Left ventricle myocardium inferior (tissue), 1 donor: ENCODE measurements around the gene INKA1. TPM values are rescaled to one million over a fixed set of nuclear protein-coding genes. Genes with fewer than 3 reads are reported as not detected.

Experiments
- DNase-seq: peaks from one replicate; pipeline ENCODE4 v3.0.0-alpha.2; 2020
- H3K27ac ChIP-seq: fragments of 200-600 bp; replicated peaks from 2 replicates; pipeline ENCODE4 v1.8.0; 2021
- H3K27me3 ChIP-seq: fragments of 200-600 bp; 2 replicates; pipeline ENCODE4 v1.8.0; 2021; ENCODE audit warnings: low read depth
- H3K36me3 ChIP-seq: fragments of 200-600 bp; 2 replicates; pipeline ENCODE4 v1.8.0; 2021
- H3K4me1 ChIP-seq: fragments of 200-600 bp; 2 replicates; pipeline ENCODE4 v1.8.0; 2021
- H3K4me3 ChIP-seq: fragments of 200-600 bp; 2 replicates; pipeline ENCODE4 v1.8.0; 2021; ENCODE audit warnings: mild to moderate bottlenecking, moderate library complexity
- H3K9me3 ChIP-seq: fragments of 200-600 bp; replicated peaks from 2 replicates; pipeline ENCODE4 v1.8.0; 2021
- CTCF ChIP-seq: fragments of 200-600 bp; IDR thresholded peaks from 2 replicates; pipeline ENCODE4 v1.8.0; 2021; ENCODE audit warnings: antibody characterized with exemption, mild to moderate bottlenecking, borderline replicate concordance
- intact Hi-C: fragments of 100-400 bp; cut with micrococcal nuclease; formaldehyde crosslinking; loops from one replicate; pipeline ENCODE4 v1.11.0; 2022
- total RNA-seq: library from RNA; stranded (reverse); fragmentation: NEBNext Ultra II Directional; extraction: Animal tissue kit (Norgen Biotek cat#: 25700); gene quantifications from one replicate; pipeline ENCODE4 v1.2.1, GENCODE V29; 2021
- donor health status: DM: no; HTN: yes; CAD: no; lungs with severe emphysema.

The INKA1 gene
- total RNA-seq, 1 donor from 2014 or later, result 2.3 TPM

- no peak for DNase-seq
- Histone ChIP-seq H3K27ac (no peak overlapping the region), H3K4me3 (no peak overlapping the region), H3K36me3 (no peaks in the 10 kb centered on the region), H3K4me1 (no peaks in the 10 kb centered on the region), H3K9me3 (no peaks in the 10 kb centered on the region), H3K27me3 (no peaks in the 10 kb centered on the region)
- TF ChIP-seq CTCF, result no peak
- intact Hi-C loops, result no loop called here
Measured at GRCh38 chr3:49793486-49794085, 9.5 kb upstream of the INKA1 start.

- no peak overlapping the region for H3K27ac ChIP-seq
- no peak for TF ChIP-seq CTCF
- H3K9me3 ChIP-seq, result no peaks in the 10 kb centered on the region
- H3K27me3 ChIP-seq, result no peaks in the 10 kb centered on the region
- H3K4me3 ChIP-seq, result no peak overlapping the region
- intact Hi-C loops, result no loop called here
- H3K4me1 ChIP-seq, result no peaks in the 10 kb centered on the region
- DNase-seq, result peak; percentile 8
- H3K36me3 ChIP-seq, result no peaks in the 10 kb centered on the region
Measured at GRCh38 chr3:49794431-49794830, 8.6 kb upstream of the INKA1 start.

GRCh38 chr3:49794926-49795905 lies 7.8 kb upstream of the INKA1 start:
- no peaks in the 10 kb centered on the region for H3K9me3 ChIP-seq
- intact Hi-C loops, result no loop called here

GRCh38 chr3:49799105-49799504 lies 4.0 kb upstream of the INKA1 start:
- H3K36me3 ChIP-seq, result no peaks in the 10 kb centered on the region
- H3K4me3 ChIP-seq, result no peak overlapping the region
- no peaks in the 10 kb centered on the region for H3K9me3 ChIP-seq
- intact Hi-C loops, result no loop called here
- no peak for DNase-seq
- no peaks in the 10 kb centered on the region for H3K27me3 ChIP-seq
- TF ChIP-seq CTCF, result no peak
- no peak overlapping the region for H3K27ac ChIP-seq
- peaks cover 18% of the 10 kb centered on the region for H3K4me1 ChIP-seq

More at GRCh38 chr3:49794926-49795905, 7.8 kb upstream of the INKA1 start:
- no peak for TF ChIP-seq CTCF
- DNase-seq, result peak; percentile 15
- Histone ChIP-seq H3K36me3 (no peaks in the 10 kb centered on the region), H3K4me1 (no peaks in the 10 kb centered on the region), H3K27me3 (no peaks in the 10 kb centered on the region), H3K27ac (no peak overlapping the region), H3K4me3 (no peak overlapping the region)

GRCh38 chr3:49799761-49800160 lies 3.3 kb upstream of the INKA1 start, which contains the start of gene CDHR4:
CDHR4 (minus strand) TSS chr3:49799873; CDS start chr3:49799812, 61 bp downstream.
- no peak within 1 kb of the TSS for H3K27ac ChIP-seq
- no peak within 1 kb of the TSS for H3K4me3 ChIP-seq
- intact Hi-C loops, result loop anchor here (5.0 kb wide), 1 partner anchor 43 kb away; no protein-coding TSS in a partner anchor
- no peaks in the 10 kb centered on the region for H3K36me3 ChIP-seq
- no peak for TF ChIP-seq CTCF
- no peaks in the 10 kb centered on the region for H3K27me3 ChIP-seq
- H3K9me3 ChIP-seq, result no peaks in the 10 kb centered on the region
- H3K4me1 ChIP-seq, result peaks cover 24% of the 10 kb centered on the region
- no peak for DNase-seq
